ENCODE data around the gene SLC35A4.

DNA sequence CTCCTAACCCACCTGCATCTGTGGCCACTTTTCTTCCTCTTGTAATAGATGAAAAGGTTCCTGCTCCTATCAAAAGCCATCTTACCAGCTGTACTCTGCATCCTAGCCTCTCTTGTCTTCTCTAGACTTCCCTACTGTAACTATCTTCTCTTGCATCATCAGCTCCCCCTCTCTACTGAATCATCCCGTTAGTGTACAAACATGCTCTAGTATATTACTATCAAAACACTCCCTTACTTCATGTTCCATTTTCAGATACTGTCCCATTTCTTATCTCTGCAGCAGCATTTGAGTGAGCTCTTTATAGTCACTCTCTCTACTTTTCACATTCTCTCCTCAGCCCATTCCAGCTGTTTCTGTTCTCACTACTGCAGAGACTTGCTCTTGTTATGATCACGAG is 10.2 kb upstream of the SLC35A4 start:
- TF ChIP-seq POLR2A (IDR thresholded peaks at IDR 0.05) (no peak), POLR2AphosphoS5 (IDR thresholded peaks at IDR 0.05; ENCODE audit: insufficient read depth in 1 of 2, low read depth in 1 of 2) (no peak)
